H1 (cell line): ENCODE measurements around the gene PLCZ1. TPM values are rescaled to one million over a fixed set of nuclear protein-coding genes. Genes with fewer than 3 reads are reported as not detected.

Experiments used
- CTCF ChIA-PET: fragments of 300-600 bp; sonication (Branson Sonifier 250); formaldehyde crosslinking; loops from one replicate; lab custom pipeline; 2021; ENCODE audit not compliant: partially characterized antibody; lab: Charles Lee
- POLR2A ChIA-PET: fragments of 300-600 bp; sonication (Branson Sonifier 250); formaldehyde crosslinking; loops from one replicate; lab custom pipeline; 2021; ENCODE audit warnings: inconsistent platforms; ENCODE audit not compliant: partially characterized antibody; lab: Charles Lee
- DNase-seq, 2 experiments: peaks; one replicate each; pipeline versions ENCODE4 v3.0.0 to v3.0.0-alpha.2; 2010 to 2022; ENCODE audit warnings: low spot score in 2 of 2, low read depth in 1 of 2, mixed read lengths in 1 of 2
- FAIRE-seq: peaks from 2 replicates; lab custom pipeline; 2011; peaks lifted over from hg19 to GRCh38; lab: Jason Lieb, UNC
- H2AFZ ChIP-seq: 2 replicates; pipeline ENCODE4 v1.8.1; 2012; ENCODE audit warnings: low read length, inconsistent platforms
- H2AK5ac ChIP-seq: 2 replicates; pipeline ENCODE4 v1.6.1; 2013; ENCODE audit warnings: low read depth, low read length
- H2BK120ac ChIP-seq: replicated peaks from 2 replicates; pipeline ENCODE3; 2013; ENCODE audit warnings: low read depth, low read length, inconsistent platforms
- H2BK12ac ChIP-seq: 2 replicates; pipeline ENCODE4 v1.6.1; 2013; ENCODE audit warnings: low read depth, low read length
- H2BK15ac ChIP-seq: 2 replicates; pipeline ENCODE4 v1.6.1; 2013; ENCODE audit warnings: low read length
- H2BK20ac ChIP-seq: 2 replicates; pipeline ENCODE4 v1.6.1; 2013; ENCODE audit warnings: low read length
- H2BK5ac ChIP-seq: 2 replicates; pipeline ENCODE4 v1.6.1; 2013; ENCODE audit warnings: low read depth, low read length
- H3K14ac ChIP-seq: 2 replicates; pipeline ENCODE4 v1.6.1; 2013; ENCODE audit warnings: inconsistent platforms; ENCODE audit not compliant: insufficient read length
- H3K18ac ChIP-seq: 2 replicates; pipeline ENCODE4 v1.6.1; 2013; ENCODE audit warnings: low read length; ENCODE audit errors: extremely low read depth
- H3K23ac ChIP-seq: 2 replicates; pipeline ENCODE4 v1.6.1; 2013; ENCODE audit warnings: inconsistent platforms; ENCODE audit not compliant: insufficient read length
- H3K23me2 ChIP-seq: 2 replicates; pipeline ENCODE4 v1.6.1; 2013; ENCODE audit warnings: low read depth, low read length
- H3K27ac ChIP-seq: 2 replicates; pipeline ENCODE4 v1.6.1; 2011; ENCODE audit warnings: low read depth, low read length, inconsistent platforms
- H3K27me3 ChIP-seq, 4 experiments: replicated peaks in 1 of 4; 1 replicate in 1 of 4; 2 replicates in 3 of 4; pipeline versions ENCODE4 v1.6.1 to v1.8.1; 2011 to 2013; ENCODE audit warnings: low read length in 3 of 4, mild to moderate bottlenecking in 3 of 4, inconsistent platforms in 2 of 4, mixed read lengths in 2 of 4, moderate library complexity in 1 of 4; ENCODE audit not compliant: control insufficient read depth in 3 of 4, insufficient read depth in 3 of 4; ENCODE audit errors: extremely low read depth in 1 of 4
- H3K36me3 ChIP-seq, 4 experiments: 2 replicates each; pipeline versions ENCODE4 v1.6.1 to v1.8.1; 2011 to 2013; ENCODE audit warnings: mild to moderate bottlenecking in 4 of 4, low read length in 3 of 4, moderate library complexity in 2 of 4, control low read depth in 1 of 4, inconsistent platforms in 1 of 4; ENCODE audit not compliant: insufficient read depth in 4 of 4, control insufficient read depth in 2 of 4
- H3K4ac ChIP-seq: replicated peaks from 2 replicates; pipeline ENCODE3; 2013; ENCODE audit warnings: low read length, low read depth, mixed read lengths, inconsistent platforms; ENCODE audit not compliant: insufficient read length
- H3K4me1 ChIP-seq, 4 experiments: replicated peaks in 1 of 4; 1 replicate in 1 of 4; 2 replicates in 3 of 4; pipeline versions ENCODE4 v1.6.1 to v1.8.1; 2011 to 2013; ENCODE audit warnings: low read length in 3 of 4, inconsistent platforms in 2 of 4, mixed read lengths in 1 of 4; ENCODE audit not compliant: insufficient read depth in 4 of 4, control insufficient read depth in 3 of 4
- H3K4me2 ChIP-seq, 2 experiments: 2 replicates each; pipeline versions ENCODE4 v1.6.1 to v1.8.1; 2011 to 2013; ENCODE audit warnings: low read depth in 2 of 2, low read length in 2 of 2, control low read depth in 1 of 2, inconsistent platforms in 1 of 2, mild to moderate bottlenecking in 1 of 2; ENCODE audit not compliant: insufficient read depth in 1 of 2
- H3K4me3 ChIP-seq, 4 experiments: fragments of 200-600, 300-600 bp in 1 of 4; sonication (generic), shearing (Covaris generic), sonication (Bioruptor Twin) in 1 of 4; 2 replicates each; pipeline versions ENCODE4 v1.5.1 to v1.8.1; 2011 to 2016; ENCODE audit warnings: low read length in 4 of 4, low read depth in 3 of 4, control low read depth in 2 of 4, inconsistent platforms in 2 of 4, mild to moderate bottlenecking in 2 of 4, mixed read lengths in 1 of 4, moderate library complexity in 1 of 4; ENCODE audit not compliant: insufficient read depth in 2 of 4; ENCODE audit errors: extremely low read depth in 1 of 4
- H3K56ac ChIP-seq: replicated peaks from 2 replicates; pipeline ENCODE3; 2013; ENCODE audit warnings: low read depth, mild to moderate bottlenecking, mixed read lengths, low read length, inconsistent platforms; ENCODE audit not compliant: insufficient read length
- H3K79me1 ChIP-seq: 2 replicates; pipeline ENCODE4 v1.6.1; 2013; ENCODE audit warnings: low read depth, low read length, control low read depth
- H3K79me2 ChIP-seq, 2 experiments: 2 replicates each; pipeline versions ENCODE4 v1.6.1 to v1.8.1; 2012 to 2013; ENCODE audit warnings: low read length in 2 of 2, mild to moderate bottlenecking in 2 of 2, inconsistent platforms in 1 of 2; ENCODE audit not compliant: insufficient read depth in 2 of 2, control insufficient read depth in 1 of 2
- H3K9ac ChIP-seq, 4 experiments: replicated peaks in 1 of 4; 1 replicate in 1 of 4; 2 replicates in 3 of 4; pipeline versions ENCODE4 v1.6.1 to v1.8.1; 2011 to 2013; ENCODE audit warnings: low read depth in 3 of 4, low read length in 3 of 4, control low read depth in 2 of 4, mild to moderate bottlenecking in 2 of 4, moderate library complexity in 2 of 4, inconsistent platforms in 1 of 4; ENCODE audit errors: extremely low read depth in 1 of 4
- H3K9me3 ChIP-seq, 2 experiments: 2 replicates each; pipeline versions ENCODE4 v1.6.1 to v1.8.1; 2012 to 2013; ENCODE audit warnings: mild to moderate bottlenecking in 2 of 2, moderate library complexity in 2 of 2, control low read depth in 1 of 2, inconsistent platforms in 1 of 2, low read depth in 1 of 2, low read length in 1 of 2, mixed read lengths in 1 of 2; ENCODE audit not compliant: insufficient read depth in 2 of 2
- H4K20me1 ChIP-seq, 2 experiments: replicated peaks in 1 of 2; 2 replicates each; pipeline versions ENCODE3 to v1.8.1; 2011 to 2013; ENCODE audit warnings: inconsistent platforms in 2 of 2, low read length in 2 of 2, mild to moderate bottlenecking in 1 of 2; ENCODE audit not compliant: insufficient read depth in 2 of 2, control insufficient read depth in 1 of 2
- H4K5ac ChIP-seq: 2 replicates; pipeline ENCODE4 v1.6.1; 2013; ENCODE audit warnings: low read length, low read depth, mixed read lengths, inconsistent platforms; ENCODE audit not compliant: insufficient read length
- H4K8ac ChIP-seq: 2 replicates; pipeline ENCODE4 v1.8.0; 2013; ENCODE audit warnings: mild to moderate bottlenecking, moderate library complexity, low read length, inconsistent platforms; ENCODE audit not compliant: insufficient read depth; ENCODE audit errors: extremely low read depth
- H4K91ac ChIP-seq: replicated peaks from 2 replicates; pipeline ENCODE3; 2013; ENCODE audit warnings: low read length, mixed read lengths, inconsistent platforms; ENCODE audit not compliant: insufficient read length
- BACH1 ChIP-seq: IDR thresholded peaks from 2 replicates; pipeline ENCODE4 v1.6.1; 2012; ENCODE audit warnings: low read length, improper control_type of control experiment
- EP300 ChIP-seq, 2 experiments: IDR thresholded peaks; 1 replicate in 1 of 2; 2 replicates in 1 of 2; pipeline ENCODE4 v1.6.1; 2011 to 2012; ENCODE audit warnings: low read depth in 2 of 2, low read length in 2 of 2, mild to moderate bottlenecking in 2 of 2, borderline replicate concordance in 1 of 2, inconsistent platforms in 1 of 2, moderate library complexity in 1 of 2
- KDM4A ChIP-seq: IDR thresholded peaks from one replicate; pipeline ENCODE4 v1.7.1; 2012; ENCODE audit warnings: low read depth, mild to moderate bottlenecking, moderate library complexity, low read length, inconsistent platforms; ENCODE audit not compliant: severe bottlenecking
- TEAD4 ChIP-seq: IDR thresholded peaks from 2 replicates; pipeline ENCODE4 v1.6.1; 2012; ENCODE audit warnings: low read depth, low read length, inconsistent platforms, mixed read lengths
- YY1 ChIP-seq: IDR thresholded peaks from 2 replicates; pipeline ENCODE4 v1.6.1; 2011; ENCODE audit warnings: low read depth, mild to moderate bottlenecking, low read length
- WGBS, 2 experiments: shearing (Covaris generic) in 1 of 2; methylation state at CpG; one replicate each; pipeline versions ENCODE4 v1.1.6 to v1.1.7; 2013 to 2015; ENCODE audit warnings: low lambda C conversion rate in 2 of 2, mixed read lengths in 2 of 2, inconsistent platforms in 1 of 2, low coverage in 1 of 2, missing lambda C conversion rate in 1 of 2; ENCODE audit not compliant: insufficient replicate concordance in 2 of 2, insufficient coverage in 1 of 2, insufficient read length in 1 of 2; ENCODE audit errors: extremely low coverage in 1 of 2, missing lambda C conversion rate in 1 of 2; 5-methylcytosine and 5-hydroxymethylcytosine counted together
- polyA plus RNA-seq, 7 experiments: library from polyadenylated mRNA; depleted of rRNA in 3 of 7; stranded (reverse) in 5 of 7; unstranded in 2 of 7; fragments of >200 nt in 5 of 7; fragments of 200-250 nt in 2 of 7; gene quantifications; 1 replicate in 5 of 7; 2 replicates in 1 of 7; 4 replicates in 1 of 7; pipeline versions ENCODE4 v1.2.1 to v1.2.3, GENCODE V29; 2011 to 2013; ENCODE audit warnings: missing spikeins in 2 of 7, mixed read lengths in 2 of 7
- total RNA-seq: library from RNA; stranded (reverse); fragmentation: NEBNext Ultra II Directional; extraction: Animal tissue kit (Norgen Biotek cat#: 25700); gene quantifications from 2 replicates; pipeline ENCODE4 v1.2.1, GENCODE V29; 2021
- TF ChIP-seq, protein P1 (sequence below): IDR thresholded peaks from 2 replicates; pipeline ENCODE4 v1.6.1; 2012; ENCODE audit warnings: inconsistent platforms

PLCZ1 gene
- total and polyA plus RNA-seq, 2 of the 8 experiments (the other 6 are each of a cell fraction or from before 2014, with no cell fraction given) = not detected

DNA sequence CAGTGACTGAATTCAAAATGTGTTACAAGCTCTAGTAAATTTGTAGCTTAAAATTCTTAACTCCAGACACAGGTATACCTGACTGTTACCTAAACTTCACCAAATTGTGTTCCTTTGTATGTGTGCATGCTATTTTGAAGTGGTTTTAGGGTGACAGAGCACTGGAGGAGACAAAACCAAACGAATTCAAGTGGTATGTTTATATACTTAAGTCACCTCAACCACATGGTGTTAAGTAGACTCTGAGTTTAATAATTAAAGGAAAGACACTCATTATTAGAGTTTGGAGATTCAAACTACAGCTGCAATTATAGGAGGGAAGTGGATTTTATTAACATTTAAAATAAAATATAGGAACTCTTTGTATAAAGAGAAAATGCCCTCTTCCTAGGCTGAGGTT lies 84.3 kb downstream of the PLCZ1 start:
- POLR2A ChIA-PET = no interaction called here
- no peak overlapping the region for H2AFZ ChIP-seq
- TF ChIP-seq EP300 (IDR thresholded peaks at IDR 0.05; ENCODE audit: borderline replicate concordance in 1 of 2, low read depth in 2 of 2, low read length in 2 of 2) = no peak
- TF ChIP-seq BACH1 = no peak
- TF ChIP-seq, protein P1, sequence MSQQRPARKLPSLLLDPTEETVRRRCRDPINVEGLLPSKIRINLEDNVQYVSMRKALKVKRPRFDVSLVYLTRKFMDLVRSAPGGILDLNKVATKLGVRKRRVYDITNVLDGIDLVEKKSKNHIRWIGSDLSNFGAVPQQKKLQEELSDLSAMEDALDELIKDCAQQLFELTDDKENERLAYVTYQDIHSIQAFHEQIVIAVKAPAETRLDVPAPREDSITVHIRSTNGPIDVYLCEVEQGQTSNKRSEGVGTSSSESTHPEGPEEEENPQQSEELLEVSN = no peak
- no peak for TF ChIP-seq YY1
- TF ChIP-seq KDM4A = no peak
- TF ChIP-seq TEAD4 = no peak

More for the DNA sequence above, 84.3 kb downstream of the PLCZ1 start:
- CTCF ChIA-PET = no interaction called here
- H4K5ac ChIP-seq = no peak overlapping the region
- H2AK5ac ChIP-seq = no peak overlapping the region
- H2BK120ac ChIP-seq = no peak overlapping the region
- H2BK15ac ChIP-seq = no peak overlapping the region
- no peaks in the 10 kb centered on the region for H4K20me1 ChIP-seq
- whole genome bisulfite sequencing, 2 experiments = 70% methylated on average over 1 of the region's 1 CpG; no CpG with 5 or more reads in 1 of the 2 experiments
- H2BK12ac ChIP-seq = no peak overlapping the region
- H3K79me1 ChIP-seq = no peaks in the 10 kb centered on the region
- FAIRE-seq (no peak), DNase-seq (no peak)
- no peak overlapping the region for H3K4me2 ChIP-seq
- H3K4me3 ChIP-seq = no peak overlapping the region
- no peak overlapping the region for H4K8ac ChIP-seq
- H3K4ac ChIP-seq = no peak overlapping the region
- no peak overlapping the region for H3K18ac ChIP-seq
- no peak overlapping the region for H3K14ac ChIP-seq
- H3K9me3 ChIP-seq = no peaks in the 10 kb centered on the region
- H2BK20ac ChIP-seq = no peak overlapping the region
- no peak overlapping the region for H3K56ac ChIP-seq
- H3K36me3 ChIP-seq = no peaks in the 10 kb centered on the region
- no peak overlapping the region for H4K91ac ChIP-seq
- H3K79me2 ChIP-seq = no peaks in the 10 kb centered on the region
- H3K27ac ChIP-seq = no peak overlapping the region
- no peaks in the 10 kb centered on the region for H3K27me3 ChIP-seq
- H3K23me2 ChIP-seq = no peaks in the 10 kb centered on the region
- H2BK5ac ChIP-seq = no peak overlapping the region
- H3K4me1 ChIP-seq = no peaks in the 10 kb centered on the region
- H3K23ac ChIP-seq = no peak overlapping the region
- no peak overlapping the region for H3K9ac ChIP-seq
